GM12873 (cell line): ENCODE measurements around the gene ACE2.

Experiments
- TF ChIP-seq, protein P1 (sequence below): IDR thresholded peaks from 2 replicates; pipeline ENCODE4 v1.5.1; 2012; ENCODE audit warnings: low read depth, mild to moderate bottlenecking, moderate library complexity, low read length, control low read depth; ENCODE audit not compliant: insufficient read depth; ENCODE audit errors: missing control alignments

The ACE2 gene

DNA sequence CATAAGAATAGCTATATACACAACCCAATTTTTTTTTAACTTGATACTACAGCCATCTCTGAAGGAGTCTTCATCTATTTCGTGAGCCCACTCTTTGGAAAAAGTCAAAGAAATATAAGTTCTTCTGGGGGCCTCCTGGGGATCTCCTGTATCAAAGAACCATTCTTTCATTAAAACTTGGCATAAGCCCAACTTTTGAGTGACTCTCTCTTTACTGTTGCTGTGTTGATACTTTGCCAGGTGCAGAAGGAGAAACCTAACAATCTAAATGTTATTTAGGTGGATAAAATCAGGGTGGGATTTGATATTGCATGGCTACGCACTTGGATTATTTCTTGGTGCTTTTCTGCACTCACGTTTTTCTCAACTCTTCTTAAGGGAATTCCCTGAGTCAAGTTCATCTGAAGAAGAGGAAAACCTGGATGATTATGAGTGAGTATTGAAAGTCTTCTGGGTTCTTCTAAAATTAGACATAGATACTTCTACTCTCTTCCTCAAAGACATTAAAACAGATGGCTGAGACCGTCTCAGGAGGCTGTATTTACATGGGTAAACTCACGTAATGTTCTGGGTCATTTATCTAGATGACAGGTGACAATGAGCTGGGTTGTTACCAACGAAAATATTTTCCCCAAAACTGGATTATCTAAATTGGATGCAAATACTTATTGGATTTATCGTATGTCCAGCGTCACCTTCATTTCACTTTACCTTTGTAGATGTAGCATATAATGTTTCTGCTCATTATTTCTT, 74.9 kb downstream of the ACE2 start:
- TF ChIP-seq, protein P1, sequence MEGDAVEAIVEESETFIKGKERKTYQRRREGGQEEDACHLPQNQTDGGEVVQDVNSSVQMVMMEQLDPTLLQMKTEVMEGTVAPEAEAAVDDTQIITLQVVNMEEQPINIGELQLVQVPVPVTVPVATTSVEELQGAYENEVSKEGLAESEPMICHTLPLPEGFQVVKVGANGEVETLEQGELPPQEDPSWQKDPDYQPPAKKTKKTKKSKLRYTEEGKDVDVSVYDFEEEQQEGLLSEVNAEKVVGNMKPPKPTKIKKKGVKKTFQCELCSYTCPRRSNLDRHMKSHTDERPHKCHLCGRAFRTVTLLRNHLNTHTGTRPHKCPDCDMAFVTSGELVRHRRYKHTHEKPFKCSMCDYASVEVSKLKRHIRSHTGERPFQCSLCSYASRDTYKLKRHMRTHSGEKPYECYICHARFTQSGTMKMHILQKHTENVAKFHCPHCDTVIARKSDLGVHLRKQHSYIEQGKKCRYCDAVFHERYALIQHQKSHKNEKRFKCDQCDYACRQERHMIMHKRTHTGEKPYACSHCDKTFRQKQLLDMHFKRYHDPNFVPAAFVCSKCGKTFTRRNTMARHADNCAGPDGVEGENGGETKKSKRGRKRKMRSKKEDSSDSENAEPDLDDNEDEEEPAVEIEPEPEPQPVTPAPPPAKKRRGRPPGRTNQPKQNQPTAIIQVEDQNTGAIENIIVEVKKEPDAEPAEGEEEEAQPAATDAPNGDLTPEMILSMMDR = no peak

DNA sequence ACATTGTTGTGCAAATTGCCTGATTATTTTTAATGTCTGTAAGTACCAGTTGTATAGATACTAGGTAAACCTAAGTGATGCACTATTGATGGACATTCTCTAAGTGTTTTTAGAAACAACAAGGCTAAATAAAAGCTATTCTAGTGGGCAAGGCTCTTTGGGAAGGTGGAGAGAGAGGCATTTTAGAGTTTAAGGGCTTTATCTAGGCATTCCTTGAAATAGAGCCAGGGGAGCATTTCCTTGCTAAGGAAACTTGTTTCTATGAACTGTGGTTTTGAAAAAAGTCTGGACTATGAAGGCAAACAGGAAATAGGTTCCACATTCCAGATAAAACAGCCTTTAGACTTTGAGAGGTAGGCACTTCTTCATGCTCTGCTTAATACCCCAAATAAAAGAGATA, 76.3 kb downstream of the ACE2 start:
- TF ChIP-seq, protein P1 = no peak

DNA sequence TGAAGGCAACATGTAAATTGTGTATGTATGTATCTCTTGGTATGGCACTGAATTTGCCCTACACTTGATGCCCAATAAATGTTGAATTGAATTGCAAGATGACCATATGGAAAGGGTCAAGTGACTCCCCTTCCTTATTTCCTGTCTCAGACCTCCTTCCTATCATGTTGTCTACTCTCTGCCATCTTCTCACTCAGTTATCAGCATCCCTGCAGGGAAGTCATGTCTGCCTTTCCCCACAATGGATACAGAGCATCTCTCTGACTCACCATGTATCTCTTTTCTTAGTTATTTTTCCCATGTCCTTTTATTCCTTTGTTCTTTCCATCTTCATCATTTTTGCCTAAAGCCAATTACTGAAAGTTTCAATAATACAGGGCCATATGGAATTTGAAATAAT, 77.7 kb downstream of the ACE2 start:
- TF ChIP-seq, protein P1 = no peak

DNA sequence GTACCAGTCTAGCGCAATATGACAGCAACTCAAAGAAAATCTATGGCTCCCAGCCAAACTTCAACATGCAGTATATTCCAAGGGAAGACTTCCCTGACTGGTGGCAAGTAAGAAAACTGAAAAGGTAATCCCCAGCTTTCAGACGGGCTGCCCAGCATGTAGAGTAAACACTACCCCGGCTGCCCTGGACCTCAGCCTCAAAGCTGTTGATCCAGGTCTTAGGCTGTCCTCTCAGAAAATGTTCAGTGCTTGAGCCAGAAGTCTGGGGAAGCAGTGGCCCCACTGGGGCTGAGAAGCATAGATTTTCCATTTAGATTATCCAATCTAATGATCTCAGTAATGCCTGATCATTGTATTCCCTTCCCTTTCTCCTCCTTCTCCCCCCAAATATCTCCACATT, 78.3 kb downstream of the ACE2 start:
- TF ChIP-seq, protein P1 = no peak

DNA sequence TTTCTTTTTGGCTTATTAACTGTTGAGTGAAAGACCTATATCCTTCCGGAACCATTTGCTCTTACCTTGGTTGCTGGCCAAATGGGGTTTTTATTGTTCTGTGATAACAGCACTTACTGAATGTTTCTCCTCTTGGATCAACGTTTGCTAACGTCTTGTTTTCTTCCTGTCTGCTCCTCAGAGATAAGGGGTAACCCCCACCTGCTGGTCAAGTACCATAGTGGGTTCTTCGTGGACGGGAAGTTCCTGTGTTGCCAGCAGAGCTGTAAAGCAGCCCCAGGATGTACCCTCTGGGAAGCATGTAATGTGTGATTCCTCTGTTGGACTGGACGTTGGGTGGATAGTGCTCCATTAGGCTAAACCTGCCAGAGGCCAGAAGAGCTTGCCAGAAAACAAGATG, 84.8 kb downstream of the ACE2 start:
- TF ChIP-seq, protein P1 = no peak

DNA sequence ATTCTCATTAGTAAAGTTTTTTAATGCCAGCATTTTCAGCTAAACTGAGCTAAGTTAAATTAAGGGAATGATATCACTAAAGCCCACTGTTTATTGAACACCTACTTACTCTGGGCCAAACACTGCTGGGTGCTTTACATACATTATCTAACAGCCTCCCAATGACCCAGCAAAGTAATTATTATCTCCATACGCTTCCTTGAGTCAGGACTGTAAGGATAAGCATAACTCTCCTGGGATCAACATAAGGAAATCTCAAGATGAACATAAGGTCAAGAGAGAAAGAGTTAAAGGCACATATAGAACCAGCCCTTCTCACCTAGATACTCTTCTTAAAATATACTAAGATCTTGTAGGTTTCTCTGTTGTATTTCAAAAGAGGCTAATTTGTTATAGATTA, 86.5 kb downstream of the ACE2 start:
- TF ChIP-seq, protein P1 = no peak

DNA sequence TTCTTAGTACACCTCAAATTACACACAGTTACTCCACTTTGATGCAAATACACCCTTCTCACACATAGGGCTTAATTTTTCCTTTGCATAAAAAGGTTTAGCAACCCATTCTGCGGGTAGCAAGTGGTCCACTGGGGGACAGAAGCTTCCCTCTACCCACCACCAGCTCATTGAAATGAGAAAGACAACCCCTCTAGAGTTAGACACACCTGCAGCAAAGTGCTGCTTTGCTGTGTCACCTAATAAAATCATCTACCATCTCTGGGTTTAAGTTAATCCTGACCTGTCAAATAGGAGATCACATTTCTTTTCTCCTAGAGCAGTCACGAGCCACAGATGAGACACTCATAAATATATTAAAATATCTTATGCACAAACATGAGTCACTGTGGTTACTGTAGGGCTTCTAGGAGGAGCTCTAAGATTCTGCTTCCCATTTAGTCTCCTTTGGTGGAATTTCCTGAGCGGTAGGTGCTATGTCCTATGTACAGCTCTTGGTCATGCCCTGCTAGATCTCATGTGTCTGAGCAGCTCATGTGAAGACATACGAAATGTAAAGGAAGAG, 88.3 kb downstream of the ACE2 start:
- TF ChIP-seq, protein P1 = no peak
